Measurements from ENCODE around the gene COMMD8.
A peak's percentile ranks its signal among the peaks of the same experiment; 100 is the strongest.

The COMMD8 gene

DNA sequence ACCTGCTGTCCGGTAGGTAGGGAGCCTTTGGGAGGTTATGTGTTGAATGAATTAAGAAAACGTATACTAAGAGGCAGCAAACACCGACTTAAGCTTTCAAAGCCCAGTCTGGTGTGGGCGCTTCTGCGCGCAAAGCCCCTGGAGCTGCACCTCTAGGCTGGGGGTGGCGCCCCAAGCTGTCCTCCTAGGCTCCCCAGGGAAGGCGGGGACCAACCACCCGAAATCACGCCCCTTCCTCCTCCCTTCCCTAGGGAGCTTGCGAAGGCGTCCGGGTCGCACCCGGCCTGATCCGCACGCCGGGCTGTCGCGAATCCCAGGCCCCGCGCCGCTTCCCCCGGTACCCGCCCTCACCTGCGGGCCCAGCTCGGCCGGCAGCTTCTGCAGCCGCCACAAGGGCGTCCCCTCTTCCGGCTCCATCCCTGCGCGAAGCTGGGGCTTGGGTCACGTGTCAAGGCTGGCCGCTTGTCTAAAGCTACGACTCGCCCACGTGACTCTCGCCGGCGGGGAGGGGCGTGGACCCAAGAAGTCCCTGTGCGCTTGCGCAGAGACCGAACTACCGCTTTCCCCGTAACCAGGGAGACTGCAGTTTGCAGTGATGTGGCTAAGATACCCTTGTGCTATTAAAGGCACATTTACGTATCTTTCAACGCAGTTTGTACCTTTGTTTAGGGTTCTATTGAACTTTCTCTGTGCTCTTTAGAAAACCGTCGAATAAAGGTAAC, at the start of gene COMMD8:
COMMD8 (minus strand) TSS at position 468 of the 722 bp plus-strand sequence; CDS start at position 417, 51 bp downstream.
- peak; percentile 88 for DNase-seq (ENCODE audit: low read depth)
- TF ChIP-seq, protein P1, sequence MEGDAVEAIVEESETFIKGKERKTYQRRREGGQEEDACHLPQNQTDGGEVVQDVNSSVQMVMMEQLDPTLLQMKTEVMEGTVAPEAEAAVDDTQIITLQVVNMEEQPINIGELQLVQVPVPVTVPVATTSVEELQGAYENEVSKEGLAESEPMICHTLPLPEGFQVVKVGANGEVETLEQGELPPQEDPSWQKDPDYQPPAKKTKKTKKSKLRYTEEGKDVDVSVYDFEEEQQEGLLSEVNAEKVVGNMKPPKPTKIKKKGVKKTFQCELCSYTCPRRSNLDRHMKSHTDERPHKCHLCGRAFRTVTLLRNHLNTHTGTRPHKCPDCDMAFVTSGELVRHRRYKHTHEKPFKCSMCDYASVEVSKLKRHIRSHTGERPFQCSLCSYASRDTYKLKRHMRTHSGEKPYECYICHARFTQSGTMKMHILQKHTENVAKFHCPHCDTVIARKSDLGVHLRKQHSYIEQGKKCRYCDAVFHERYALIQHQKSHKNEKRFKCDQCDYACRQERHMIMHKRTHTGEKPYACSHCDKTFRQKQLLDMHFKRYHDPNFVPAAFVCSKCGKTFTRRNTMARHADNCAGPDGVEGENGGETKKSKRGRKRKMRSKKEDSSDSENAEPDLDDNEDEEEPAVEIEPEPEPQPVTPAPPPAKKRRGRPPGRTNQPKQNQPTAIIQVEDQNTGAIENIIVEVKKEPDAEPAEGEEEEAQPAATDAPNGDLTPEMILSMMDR (IDR thresholded peaks at IDR 0.05; ENCODE audit: low read depth, low read length, missing control alignments): peak; percentile 40
- peak within 1 kb of the TSS; percentile 75 for H3K4me3 ChIP-seq (ENCODE audit: low read depth, low read length)
- in situ Hi-C loops (cut with HindIII; ENCODE audit: low sequenced_read_pairs): no loop called here

DNA sequence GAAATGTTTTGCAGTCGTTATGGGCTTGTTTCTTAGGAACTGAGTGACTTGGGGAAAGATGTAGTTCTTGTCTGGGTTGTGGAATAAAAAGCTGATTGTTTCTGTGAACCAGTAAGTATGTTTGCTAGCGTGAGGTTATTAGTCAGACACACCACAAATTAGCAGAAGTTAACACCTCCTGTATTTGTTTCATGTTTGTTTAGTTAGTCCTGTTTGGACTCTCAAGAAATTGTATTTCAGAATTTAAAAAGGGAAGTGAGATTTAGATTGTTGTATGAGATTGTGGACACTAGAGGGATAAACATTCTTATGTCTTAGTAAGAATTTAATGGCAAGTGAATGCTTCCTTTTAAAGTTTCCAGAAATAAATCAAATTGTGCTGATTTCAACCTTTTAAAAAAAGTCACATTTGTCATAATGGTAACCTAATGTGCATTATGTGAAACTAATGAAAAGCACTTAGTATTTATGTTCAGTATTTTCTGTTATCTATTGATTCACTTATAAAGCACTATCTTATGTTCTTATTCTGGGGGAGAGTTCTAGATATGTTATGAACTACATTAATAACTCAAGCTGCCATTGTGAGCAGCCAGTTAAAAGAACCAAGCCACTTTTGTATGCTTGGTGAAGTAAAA, 47.1 kb upstream of the COMMD8 start:
- no peak overlapping the region for H3K4me3 ChIP-seq (ENCODE audit: low read depth, low read length)
- DNase-seq (ENCODE audit: low read depth): no peak
- TF ChIP-seq, protein P1 (IDR thresholded peaks at IDR 0.05; ENCODE audit: low read depth, low read length, missing control alignments): no peak
- in situ Hi-C loops (cut with HindIII; ENCODE audit: low sequenced_read_pairs): no loop called here

DNA sequence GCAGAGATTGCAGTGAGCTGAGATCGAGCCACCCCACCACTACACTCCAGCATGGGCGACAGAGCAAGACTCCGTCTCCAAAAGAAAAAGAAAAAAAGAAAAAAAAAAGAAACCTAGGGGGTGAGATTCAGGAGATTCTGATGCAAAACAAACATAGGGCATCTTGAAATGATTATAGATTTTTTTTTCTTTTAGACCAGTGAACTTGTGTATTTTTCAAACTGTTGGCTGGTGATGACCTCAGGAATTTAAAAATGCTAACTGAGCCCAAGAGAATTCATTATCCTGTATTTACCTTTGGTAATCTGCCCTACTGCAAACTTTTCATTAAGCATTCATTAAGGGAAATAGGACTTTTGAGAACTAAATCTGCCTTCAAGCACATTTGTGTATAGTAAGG, 42.2 kb upstream of the COMMD8 start:
- in situ Hi-C loops (cut with HindIII; ENCODE audit: low sequenced_read_pairs): no loop called here
- no peak overlapping the region for H3K4me3 ChIP-seq (ENCODE audit: low read depth, low read length)
- TF ChIP-seq, protein P1 (IDR thresholded peaks at IDR 0.05; ENCODE audit: low read depth, low read length, missing control alignments): no peak
- DNase-seq (ENCODE audit: low read depth): no peak

DNA sequence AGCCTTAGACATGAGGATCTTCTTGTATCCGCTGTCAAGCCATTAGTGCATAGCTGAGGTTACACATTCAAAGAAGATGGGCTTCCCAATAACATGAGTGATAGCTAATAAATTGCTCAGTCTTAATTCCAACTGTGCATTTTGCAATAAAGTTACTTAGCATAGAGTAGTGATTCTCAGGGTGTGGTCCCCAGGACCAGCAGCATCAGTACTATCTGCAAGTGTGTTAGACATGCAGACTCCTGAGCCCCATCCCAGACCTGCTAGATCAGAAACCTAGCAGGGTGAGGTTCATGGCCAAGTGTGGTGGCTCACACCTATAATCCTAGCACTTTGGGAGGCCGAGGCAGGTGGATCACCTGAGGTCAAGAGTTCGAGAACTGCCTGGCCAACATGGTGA, 41.6 kb upstream of the COMMD8 start:
- in situ Hi-C loops (cut with HindIII; ENCODE audit: low sequenced_read_pairs): no loop called here
- TF ChIP-seq, protein P1 (IDR thresholded peaks at IDR 0.05; ENCODE audit: low read depth, low read length, missing control alignments): no peak
- H3K4me3 ChIP-seq (ENCODE audit: low read depth, low read length): no peak overlapping the region
- no peak for DNase-seq (ENCODE audit: low read depth)

DNA sequence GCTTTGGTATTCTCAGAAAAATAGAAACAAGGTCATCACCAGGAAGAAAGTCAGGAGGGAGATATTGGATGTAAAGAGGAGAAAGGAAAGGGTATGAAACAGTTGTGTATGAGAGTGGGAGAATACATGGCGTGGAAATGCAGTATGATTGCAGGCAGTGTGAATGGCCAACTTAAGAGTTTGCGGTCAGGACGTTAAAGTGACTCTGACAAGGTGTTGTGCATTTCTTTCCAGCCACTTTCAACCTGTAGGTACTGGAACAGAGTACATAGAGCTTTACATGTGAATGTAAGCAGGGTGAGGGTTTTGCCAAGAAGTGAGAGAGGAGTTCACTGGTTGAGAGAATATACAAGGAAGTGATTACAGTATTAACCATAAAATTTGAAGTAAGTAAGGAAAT, 37.3 kb upstream of the COMMD8 start:
- TF ChIP-seq, protein P1 (IDR thresholded peaks at IDR 0.05; ENCODE audit: low read depth, low read length, missing control alignments): no peak
- H3K4me3 ChIP-seq (ENCODE audit: low read depth, low read length): no peak overlapping the region
- in situ Hi-C loops (cut with HindIII; ENCODE audit: low sequenced_read_pairs): no loop called here
- DNase-seq (ENCODE audit: low read depth): no peak

DNA sequence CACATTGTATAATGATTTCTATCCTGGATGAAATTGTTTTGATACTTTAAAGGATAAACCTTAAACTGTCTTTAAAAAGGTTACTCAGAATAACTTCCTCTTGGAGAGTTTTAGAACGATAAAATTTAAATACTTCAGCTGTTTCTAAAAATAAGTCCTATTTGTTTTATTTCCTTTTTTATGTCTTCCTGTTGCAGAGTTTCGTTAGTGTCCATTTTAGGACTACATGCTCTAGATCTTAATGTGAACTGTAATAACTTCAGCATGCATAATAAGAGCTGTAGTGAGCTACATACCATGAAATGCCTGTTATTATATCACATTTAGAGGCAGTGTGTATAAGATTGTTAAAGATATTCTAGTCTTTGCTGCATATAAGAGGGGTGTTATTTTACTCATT, 36.2 kb upstream of the COMMD8 start:
- TF ChIP-seq, protein P1 (IDR thresholded peaks at IDR 0.05; ENCODE audit: low read depth, low read length, missing control alignments): no peak
- in situ Hi-C loops (cut with HindIII; ENCODE audit: low sequenced_read_pairs): no loop called here
- DNase-seq (ENCODE audit: low read depth): no peak

More for the DNA sequence above, 36.2 kb upstream of the COMMD8 start:
- H3K4me3 ChIP-seq (ENCODE audit: low read depth, low read length): no peak overlapping the region
